ENCODE results near the gene DNM3.
"Not testable (repeated sequence)": the region's sequence is repeated elsewhere in the genome, so short reads cannot be mapped to it uniquely, and the experiment has no call there.

The DNM3 gene

DNA sequence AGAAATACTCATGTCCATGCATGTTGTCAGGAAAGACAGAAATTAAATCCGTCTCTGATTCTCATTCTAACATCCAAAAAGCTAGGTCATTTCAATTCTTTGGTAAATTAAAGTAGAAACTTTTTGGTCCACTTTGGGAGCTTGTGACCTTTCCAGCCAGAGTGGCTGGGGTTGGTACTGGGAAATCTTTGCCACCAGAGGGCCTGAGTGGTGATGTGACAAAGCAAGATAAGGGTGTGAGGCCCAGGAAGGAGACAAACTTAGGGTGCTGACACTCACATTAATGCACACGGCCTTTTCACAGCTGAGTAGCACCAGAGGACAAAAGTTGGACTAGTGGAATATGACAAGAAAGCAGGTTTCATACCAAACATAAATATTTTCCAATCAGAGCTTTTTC is 144.3 kb downstream of the DNM3 start:
- no peak for DNase-seq

DNA sequence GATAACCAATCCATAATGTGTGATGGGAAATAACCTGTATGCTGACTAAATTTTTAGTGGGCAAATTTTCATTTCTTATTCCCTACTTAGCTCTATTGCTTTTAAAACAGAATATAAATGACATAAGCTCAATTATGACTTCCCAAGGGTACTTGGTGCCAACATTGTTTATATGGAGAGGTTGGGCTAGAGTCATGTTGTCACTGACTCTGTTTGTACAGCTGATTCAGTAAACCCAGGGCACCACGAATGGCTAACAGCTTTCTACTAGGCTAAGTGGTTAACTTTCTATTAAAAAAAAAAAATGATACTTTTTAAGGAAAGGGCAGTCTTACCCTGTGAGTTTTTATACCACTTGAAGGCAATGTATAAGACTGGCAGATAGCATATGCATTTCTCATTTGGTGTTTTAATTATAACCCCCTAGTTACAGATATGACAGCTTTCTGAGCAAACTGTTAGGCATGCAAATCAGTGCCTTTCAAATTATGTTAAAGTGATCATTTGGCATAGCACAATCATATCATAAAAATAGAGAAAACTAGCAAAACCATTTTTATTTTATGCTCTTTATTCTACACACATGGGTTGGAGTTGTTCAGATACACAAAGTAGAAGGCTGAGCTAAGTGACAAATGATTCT is 147.1 kb downstream of the DNM3 start:
- DNase-seq: no peak

DNA sequence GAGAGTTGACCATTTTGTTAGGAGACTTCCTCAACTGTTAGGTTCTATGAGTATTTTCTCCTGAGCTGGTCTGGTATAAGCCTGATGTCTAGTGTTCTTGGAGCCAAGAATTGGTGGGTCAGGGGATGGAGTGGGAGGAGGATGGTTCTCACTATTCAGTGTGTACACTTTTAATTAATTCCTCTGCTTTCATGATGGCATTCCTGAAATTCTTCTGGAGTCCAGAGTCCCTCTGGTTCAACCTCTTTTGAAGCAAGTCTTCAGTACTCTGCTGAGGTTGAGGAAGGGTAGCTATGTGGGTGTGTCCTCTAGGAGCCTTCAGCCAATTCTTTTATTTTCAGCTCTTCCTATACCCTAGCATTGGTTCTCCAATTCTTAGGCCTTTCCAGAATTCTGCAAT is 149.1 kb downstream of the DNM3 start:
- no peak for DNase-seq

DNA sequence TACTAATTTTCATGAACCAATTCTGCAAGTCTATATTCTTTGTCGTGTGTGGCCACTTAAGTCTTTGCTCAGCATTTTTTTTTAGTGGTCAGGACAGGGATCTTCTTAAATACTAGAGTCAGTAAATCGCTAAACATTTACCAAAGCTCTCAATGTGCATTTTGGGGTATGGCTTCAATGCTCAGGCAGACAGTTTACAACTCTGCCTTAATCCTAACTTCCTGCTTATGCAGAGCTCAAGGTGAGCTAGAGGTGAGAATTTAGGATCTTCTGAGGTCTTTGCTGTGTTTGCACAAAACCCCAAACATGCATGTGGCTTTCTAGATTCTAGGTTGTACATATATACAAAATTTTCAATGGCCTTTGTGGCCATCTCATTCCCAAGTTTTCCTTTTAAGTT is 153.0 kb downstream of the DNM3 start:
- no peak for DNase-seq

DNA sequence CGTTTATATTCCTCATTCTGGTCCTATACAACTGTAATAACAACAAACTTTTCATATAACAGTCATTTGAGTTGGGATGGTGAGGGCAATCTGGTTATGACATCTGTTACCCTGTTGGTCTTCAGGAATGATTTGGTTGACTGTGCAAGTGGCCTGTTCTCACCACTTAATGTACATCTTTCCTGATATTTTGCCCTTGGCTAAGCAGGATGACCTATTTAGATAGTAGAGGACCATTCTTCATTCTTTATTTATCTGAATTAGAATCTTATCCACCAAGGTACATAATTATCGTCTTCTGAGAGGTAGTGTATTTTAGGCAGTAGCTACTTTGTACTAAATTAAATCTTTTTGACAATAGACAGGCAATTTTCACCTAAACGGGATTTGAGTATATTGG is 154.3 kb downstream of the DNM3 start:
- no peak for DNase-seq

DNA sequence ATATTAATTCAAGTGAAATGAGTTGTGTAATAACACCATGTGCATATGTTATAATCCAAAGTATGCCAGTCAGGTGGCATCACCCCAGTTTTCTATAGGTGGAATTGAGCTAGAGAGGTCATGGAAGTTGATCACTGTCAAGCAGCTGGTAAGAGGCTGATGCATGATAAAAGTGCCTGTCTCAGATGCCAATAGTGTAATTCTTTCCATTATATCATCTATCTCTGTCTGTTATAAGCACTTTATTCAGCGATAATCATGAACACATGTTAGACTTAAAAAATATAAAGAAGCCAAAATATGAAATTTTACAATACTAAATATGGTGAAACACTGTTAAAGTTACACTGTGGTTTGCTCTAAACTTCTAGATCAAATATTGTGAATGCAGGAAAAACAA is 156.6 kb downstream of the DNM3 start:
- DNase-seq: no peak

DNA sequence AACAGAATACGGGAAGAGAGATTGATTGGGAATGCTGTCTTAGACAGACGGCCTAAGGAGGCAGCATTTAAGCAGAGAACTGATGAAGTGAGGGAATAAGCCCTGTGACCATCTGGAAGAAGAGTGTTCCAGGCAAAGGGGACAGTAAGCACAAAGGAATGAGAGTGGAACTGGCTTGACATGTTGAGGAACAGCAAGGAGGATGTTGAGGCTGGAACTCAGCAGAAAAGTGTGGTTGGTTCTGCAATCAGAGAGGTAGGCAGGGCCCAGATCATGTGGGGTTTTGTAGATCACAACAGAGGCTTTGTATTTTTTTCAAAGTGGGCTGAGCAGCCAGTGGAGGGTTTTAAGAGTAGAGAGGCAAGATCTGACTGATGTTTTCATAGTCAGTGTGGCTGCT is 157.4 kb downstream of the DNM3 start:
- no peak for DNase-seq

DNA sequence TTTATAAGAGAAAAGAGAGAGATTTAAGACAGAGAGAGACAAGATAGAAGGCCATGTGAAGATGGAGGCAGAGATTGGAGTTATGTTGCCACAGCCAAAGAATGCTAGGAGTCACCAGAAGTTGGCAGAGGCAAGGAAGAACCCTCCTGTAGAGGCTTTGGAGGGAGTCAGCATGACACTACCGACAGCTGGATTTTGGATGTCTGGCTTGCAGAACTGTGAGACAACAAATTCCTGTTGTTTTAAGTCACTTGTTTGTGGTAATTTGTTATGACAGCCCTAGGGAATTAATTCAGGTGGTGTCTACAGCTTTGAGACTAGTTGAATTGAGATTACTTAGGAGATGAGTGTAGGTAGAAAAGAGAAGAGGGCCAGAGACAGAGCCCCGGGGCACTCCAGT is 158.5 kb downstream of the DNM3 start:
- DNase-seq: no peak

DNA sequence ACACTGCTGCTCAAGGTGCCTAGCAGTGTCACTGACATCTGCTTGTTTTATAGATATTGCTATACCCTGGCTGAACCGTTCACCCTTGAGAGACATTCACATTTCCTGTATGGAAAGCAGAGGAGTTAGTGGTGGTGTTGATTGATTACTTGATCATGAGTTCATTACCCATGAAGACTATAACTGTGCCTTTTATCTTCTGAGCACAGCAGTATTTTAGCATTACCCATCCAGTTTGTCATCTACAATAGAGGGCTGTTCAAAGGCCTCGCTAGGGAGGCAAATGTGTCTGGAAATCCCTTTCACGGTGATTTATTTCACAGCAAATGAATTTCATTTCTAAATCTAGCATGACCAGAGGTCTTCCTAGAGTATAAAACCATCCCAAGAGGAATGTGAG is 160.0 kb downstream of the DNM3 start:
- DNase-seq: no peak

DNA sequence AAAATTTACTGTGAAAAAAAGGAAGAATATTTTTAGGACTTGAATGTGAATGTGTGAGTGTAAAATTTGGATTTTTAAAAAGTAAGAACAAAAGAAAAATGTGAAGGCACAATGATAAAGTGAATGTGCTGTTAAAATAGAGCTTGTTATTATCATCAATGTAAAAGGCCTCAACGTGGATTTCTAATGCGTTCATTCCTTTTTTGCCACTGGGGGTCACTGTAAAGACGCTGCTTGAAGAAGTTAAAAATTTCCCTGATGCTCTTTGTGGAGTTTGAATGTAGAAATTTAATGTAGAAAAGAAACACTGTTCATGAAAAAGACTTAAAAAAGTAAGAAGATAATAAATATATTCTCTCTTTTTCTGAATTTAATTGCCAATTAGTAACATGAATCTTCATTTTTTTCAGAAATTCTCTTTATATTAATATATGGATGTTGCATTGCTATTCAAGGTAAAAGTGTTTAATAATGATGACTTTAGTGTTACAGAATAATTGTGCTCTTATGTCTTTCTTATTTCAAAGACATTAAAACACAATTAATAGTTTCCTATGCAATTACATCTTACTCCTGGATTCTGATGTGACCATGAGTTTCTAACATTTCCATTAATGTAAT is 161.5 kb downstream of the DNM3 start:
- DNase-seq: no peak

DNA sequence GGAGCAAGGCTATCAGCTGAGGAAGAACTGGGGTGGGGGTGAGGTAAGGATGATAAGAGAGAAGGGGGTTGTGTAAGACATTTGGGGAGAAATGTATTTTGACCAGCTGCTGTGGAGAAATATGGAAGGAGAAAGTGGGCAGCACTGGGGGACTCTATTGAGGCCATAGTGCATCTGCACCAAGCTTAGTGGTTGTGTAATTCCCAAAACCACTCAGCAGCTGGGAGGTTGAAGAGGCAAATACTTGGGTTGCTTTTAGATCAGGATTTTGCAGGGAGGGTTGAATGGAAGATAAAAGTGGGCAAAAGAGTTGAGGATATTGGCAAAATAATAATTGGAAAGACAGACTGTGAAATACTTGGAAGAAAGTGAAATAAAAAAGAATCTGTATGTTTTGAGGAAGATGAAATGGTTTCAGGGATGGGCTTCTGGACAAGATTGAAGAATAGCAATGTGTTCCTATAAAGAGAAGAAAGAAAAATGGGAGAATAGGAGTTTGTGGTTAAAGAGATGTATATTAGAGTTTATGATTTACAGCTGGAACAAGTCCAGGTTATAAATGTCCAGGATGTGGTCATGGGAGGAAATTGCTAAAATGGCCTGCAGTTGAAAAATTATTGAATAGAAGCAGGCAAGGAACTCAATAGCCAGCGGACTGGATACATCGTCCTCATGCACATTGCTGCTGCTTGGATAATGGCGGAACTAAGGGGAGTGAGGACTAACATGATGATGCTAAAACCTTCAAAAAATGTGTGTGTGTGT is 162.7 kb downstream of the DNM3 start:
- DNase-seq: no peak

DNA sequence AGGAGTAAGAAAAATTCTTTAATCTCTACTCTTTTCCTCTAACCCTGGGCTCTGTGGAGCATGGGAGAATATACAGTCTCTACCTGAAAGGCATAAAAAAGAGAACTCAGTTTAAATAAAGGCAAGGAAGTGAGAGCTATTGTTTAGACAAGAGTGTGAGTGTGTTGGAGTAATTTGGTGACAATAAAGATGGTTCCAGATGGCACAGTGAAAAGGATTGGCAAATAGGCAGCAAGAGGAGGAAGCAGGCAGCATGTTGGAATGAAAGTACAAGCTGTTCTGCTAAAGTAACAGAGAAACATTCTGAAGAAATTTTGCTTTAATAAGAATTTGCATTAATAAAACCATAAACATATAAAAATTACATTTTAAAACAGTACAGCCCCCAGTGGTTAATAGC is 163.4 kb downstream of the DNM3 start:
- DNase-seq: no peak

DNA sequence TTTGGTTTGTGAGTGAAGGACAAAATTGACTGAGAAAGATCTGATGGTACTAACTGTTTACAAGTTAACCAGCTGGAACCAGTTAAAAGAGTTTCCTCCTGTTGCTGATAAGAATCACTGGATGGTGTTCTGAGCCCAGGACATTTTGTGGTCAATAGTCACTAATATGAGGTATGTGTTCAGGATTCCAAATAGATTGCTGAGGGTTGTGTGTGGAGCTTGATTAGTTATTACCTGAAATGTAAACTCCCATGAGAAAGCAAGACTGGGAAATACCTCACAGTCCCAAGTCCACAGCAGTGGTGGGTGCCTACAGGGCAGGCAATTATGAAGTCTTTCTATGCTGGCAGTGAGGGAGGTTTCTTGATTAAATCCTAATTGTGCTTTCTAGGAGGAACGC is 164.6 kb downstream of the DNM3 start:
- DNase-seq: no peak

DNA sequence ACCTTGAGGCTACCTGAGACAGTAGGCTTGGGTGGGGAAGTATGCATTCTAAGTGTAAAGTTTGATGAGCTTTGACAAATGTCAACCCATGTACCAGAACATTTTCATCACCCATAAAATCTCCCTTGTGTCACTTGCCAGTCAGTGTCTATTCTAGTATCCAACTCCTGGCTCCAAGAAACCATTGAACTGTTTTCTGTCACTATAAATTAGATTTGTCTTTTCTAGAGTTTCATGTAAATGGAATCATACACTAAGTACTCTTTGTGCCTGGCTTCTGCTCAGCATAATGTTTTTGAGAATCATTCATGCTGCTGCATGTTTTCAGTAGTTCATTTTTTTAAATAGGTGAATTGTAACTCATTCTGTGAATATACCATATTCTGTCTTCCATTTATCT is 165.4 kb downstream of the DNM3 start:
- DNase-seq: no peak

DNA sequence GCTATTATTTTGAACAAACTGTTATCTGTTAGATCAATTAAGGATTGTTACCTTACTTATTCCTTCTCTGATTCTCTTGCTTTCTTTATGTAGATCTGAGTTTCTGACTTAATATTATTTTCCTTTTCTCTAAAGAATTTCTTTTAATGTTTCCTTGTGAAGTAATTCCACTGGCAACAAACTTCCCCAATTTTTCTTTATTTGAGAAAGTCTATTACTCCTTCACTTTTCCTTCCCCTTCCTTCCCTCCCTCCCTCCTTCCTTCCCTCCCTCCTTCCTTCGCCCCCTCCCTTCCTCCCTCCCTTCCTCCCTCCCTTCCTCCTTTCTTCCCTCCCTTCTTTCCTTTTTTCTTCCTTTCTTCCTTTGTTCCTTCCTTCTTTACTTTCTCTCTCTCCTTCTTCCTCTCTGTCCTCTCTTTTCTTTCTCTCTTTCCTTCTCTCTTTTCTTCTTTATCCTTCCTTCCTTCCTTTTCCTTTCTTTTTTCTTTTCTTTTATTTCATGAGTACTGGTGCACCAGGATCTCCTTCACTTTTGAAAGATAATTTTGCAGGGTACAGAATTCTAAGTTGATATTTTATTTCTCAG is 177.5 kb downstream of the DNM3 start:
- DNase-seq: no peak

DNA sequence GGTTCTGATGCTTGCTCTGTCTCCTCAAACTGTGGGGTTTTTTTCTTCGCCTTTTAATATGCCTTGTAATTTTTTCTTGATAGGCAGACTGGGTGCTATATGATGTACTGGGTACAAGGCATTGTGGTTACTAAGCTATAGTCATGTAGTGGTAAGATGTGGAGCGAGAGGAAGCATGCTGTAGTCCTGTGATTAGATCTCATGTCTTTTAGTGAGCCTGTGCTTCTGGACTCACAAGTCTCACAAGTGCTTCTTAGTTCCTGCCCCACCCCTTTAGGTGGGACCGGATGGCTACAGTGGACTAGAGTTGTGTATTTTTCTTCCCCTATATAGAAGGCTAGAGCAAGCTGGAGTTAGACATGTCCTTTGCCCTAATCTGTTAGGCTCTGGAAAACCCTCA is 178.7 kb downstream of the DNM3 start:
- no peak for DNase-seq

DNA sequence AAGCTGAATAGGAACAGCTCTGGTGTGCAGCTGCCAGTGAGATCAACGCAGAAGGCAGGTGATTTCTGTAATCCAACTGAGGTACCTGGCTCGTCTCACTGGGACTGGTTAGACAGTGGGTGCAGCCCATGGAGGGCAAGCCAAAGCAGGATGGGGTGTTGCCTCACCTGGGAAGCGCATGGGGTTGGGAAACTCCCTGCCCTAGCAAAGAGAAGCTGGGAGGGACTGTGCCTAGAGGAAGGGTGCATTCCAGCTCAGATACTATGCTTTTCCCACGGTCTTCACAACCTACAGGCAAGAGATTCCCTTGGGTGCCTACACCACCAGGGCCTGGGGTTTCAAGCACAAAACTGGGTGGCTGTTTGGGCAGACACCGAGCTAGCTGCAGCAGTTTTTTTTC is 183.2 kb downstream of the DNM3 start:
- DNase-seq: no peak

DNA sequence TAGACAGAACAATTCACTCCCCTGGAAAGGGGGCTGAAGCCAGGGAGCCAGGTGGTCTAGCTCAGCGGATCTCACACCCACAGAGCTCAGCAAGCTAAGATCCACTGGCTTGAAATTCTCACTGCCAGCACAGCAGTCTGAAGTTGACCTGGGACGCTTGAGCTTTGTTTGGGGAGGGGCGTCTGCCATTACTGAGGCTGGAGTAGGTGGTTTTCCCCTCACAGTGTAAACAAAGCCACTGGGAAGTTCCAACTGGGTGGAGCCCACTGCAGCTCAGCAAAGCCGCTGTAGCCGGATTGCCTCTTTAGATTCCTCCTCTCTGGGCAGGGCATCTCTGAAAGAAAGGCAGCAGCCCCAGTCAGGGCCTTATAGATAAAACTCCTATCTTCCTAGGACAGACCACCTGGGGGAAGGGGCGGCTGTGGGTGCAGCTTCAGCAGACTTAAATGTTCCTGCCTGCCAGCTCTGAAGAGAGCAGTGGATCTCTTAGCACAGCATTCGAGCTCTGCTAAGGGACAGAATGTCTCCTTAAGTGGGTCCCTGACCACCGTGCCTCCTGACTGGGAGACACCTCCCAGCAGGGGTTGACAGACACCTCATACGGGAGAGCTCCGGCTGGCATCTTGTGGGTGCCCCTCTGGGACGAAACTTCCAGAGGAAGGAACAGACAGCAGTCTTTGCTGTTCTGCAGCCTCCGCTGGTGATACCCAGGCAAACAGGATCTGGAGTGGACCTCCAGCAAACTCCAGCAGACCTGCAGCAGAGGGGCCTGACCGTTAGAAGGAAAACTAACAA is 183.8 kb downstream of the DNM3 start:
- not testable (repeated sequence) for DNase-seq

DNA sequence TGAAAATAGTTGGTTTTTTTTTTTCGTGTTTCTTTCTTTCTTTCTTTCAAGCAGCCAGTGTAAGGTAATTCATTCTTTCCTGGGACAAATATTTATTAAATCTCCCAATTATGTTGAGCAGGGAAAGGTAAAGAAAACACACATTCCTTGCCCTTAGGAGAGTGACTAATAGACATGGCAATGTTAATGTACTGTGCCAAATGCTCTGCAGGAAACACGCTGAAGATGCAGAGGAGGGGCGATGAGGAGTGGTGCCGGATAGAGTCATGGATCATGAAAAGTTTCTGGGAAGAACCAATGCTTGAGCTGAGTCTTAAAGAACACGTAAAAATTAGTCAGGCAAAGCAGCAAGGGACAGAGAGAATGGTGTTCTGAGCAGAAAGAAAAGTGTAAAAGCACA is 199.2 kb downstream of the DNM3 start:
- DNase-seq: no peak

DNA sequence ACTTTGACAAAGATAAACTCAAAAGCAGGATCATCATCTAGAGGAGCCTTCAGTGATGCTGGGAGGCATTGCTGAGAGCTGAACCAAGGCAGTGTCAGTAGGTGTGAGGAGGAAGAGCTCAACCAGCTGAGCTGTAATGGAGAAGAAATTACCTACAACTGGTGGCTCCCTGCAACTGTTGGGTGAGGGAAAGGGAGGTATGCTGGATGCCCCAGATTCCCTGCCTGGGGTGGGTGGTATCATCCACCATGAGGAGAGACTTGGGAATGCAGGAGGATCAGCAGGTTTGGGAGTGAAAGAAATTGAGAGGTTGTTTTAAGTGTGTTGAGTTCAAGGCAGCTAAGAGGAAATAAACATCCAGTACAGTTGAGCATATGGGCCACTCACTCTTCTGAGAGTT is 199.8 kb downstream of the DNM3 start:
- no peak for DNase-seq

DNA sequence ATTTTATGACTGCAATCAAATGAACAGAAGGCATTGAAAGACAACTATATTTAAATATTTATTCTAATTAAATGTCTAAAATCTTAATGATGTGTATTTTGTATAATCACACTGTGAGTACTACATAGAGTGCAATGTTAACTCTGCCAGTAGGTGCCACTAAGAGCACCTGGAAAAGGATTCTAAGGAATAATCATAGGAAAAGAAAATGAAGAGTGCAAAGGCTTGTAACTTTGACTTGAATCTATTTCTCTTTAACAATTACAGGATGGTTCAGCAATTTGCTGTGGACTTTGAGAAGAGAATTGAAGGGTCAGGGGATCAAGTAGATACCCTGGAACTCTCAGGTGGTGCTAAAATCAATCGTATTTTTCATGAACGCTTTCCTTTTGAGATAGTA is 200.4 kb downstream of the DNM3 start:
- no peak for DNase-seq

DNA sequence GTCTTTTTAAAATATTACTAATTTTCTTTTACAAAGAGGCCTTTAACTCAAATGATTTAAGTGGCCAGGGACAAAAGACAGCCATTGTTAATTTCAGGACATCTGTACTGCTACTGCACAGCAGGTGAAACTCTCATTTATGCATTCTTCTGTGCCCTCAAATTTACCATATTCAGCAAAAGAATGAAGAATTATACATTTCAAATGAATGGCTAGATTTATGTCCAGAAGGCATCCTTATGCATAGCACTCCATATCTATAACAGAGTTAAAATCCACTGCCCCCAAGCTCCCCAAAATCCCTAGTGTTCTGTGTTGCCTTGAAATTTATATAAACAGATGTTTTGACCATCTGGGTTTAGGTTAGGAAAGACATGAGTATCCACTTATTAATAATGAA is 202.6 kb downstream of the DNM3 start:
- DNase-seq: no peak

DNA sequence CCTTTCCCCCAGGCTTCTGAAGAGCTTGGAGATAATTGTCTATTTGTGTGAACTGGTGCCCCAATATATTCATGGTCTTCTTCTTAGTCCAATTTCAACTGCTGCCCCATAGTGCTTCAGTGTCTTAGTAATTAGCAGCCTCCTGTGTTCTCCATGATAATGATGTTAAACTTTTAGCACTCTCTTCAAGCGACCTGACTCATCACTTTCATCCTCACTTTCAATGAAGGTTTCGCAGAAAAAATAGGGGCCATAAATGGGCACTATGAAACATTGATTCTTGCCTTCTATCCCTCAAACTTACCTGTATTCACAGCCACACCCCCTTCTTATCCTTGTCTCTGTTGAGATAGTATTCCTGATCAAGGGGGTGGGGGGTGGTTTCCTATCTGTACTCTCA is 210.6 kb downstream of the DNM3 start:
- no peak for DNase-seq
